Activated T-helper 17 cell treated with anti-CD3 and anti-CD28 coated beads, Interleukin-2, amount 50 U/mL, for 72 hours (primary cell): ENCODE measurements around the gene CLCN6. TPM values are rescaled to one million over a fixed set of nuclear protein-coding genes. Genes with fewer than 3 reads are reported as not detected.

Source experiments
- ATAC-seq: fragments of 150-1000 bp; cut with Tn5 transposase; replicated peaks from 2 replicates; pipeline ENCODE4 v1.10.0; 2021; ENCODE audit warnings: mild to moderate bottlenecking, moderate library complexity
- H3K27ac Mint-ChIP-seq: one replicate; pipeline ENCODE4 v1.8.0; 2022; ENCODE audit warnings: mixed read lengths
- H3K27me3 Mint-ChIP-seq: one replicate; pipeline ENCODE4 v1.8.0; 2022; ENCODE audit warnings: mixed read lengths
- H3K36me3 Mint-ChIP-seq: one replicate; pipeline ENCODE4 v1.8.0; 2022; ENCODE audit warnings: low read depth, mild to moderate bottlenecking, mixed read lengths
- H3K4me1 Mint-ChIP-seq: one replicate; pipeline ENCODE4 v1.8.0; 2022; ENCODE audit warnings: mixed read lengths
- H3K4me3 Mint-ChIP-seq: one replicate; pipeline ENCODE4 v1.8.0; 2022; ENCODE audit warnings: mild to moderate bottlenecking, mixed read lengths
- H3K9me3 Mint-ChIP-seq: one replicate; pipeline ENCODE4 v1.8.0; 2022; ENCODE audit warnings: mixed read lengths
- total RNA-seq, 2 donors: library from RNA; stranded (reverse); gene quantifications; one replicate each; pipeline ENCODE4 v1.2.3, GENCODE V29; 2022

Gene CLCN6
- total RNA-seq, 2 donors from 2014 or later, result 11.3 to 18.2 TPM

DNA sequence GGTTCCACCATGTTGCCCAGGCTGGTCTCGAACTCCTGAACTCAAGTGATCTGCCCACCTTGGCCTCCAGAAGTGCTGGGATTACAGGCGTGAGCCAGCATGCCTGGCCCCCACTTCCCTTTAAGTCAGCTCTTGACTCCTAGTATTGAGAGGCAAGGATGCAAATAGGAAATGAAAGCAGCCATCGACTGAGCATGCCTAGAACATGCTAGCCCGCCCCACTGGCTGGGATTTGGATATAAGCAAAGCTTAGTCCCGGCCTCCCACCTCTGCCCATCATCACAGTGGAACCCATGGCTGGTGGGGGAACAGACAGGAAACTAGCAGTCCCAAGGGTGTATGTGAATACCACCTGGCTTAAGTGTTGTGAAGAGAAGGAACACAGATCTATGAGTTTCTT lies 33.5 kb upstream of the CLCN6 start:
- no peaks in the 10 kb centered on the region for H3K27me3 Mint-ChIP-seq
- no peak overlapping the region for H3K27ac Mint-ChIP-seq
- H3K9me3 Mint-ChIP-seq, result no peaks in the 10 kb centered on the region
- H3K36me3 Mint-ChIP-seq, result no peaks in the 10 kb centered on the region
- H3K4me1 Mint-ChIP-seq, result no peaks in the 10 kb centered on the region
- no peak overlapping the region for H3K4me3 Mint-ChIP-seq
- no peak for ATAC-seq

DNA sequence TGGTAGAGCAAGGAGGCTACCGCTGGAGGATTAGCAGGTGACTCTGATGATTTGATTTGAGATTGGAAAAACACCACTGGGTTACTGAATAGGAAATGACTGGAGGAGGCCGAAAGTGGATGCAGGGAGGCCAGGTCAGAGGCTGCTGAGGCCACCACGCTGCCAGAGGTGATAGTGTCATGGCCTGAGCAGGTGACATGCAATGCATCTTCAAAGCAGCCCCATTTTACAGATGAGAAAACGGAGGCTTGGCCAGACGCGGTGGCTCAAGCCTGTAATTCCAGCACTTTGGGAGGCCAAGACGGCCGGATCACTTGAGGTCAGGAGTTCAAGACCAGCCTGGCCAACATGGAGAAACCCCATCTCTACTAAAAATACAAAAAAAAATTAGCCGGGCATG lies 31.2 kb upstream of the CLCN6 start:
- H3K27ac Mint-ChIP-seq, result no peak overlapping the region
- no peaks in the 10 kb centered on the region for H3K9me3 Mint-ChIP-seq
- H3K4me1 Mint-ChIP-seq, result no peaks in the 10 kb centered on the region
- H3K27me3 Mint-ChIP-seq, result no peaks in the 10 kb centered on the region
- H3K36me3 Mint-ChIP-seq, result no peaks in the 10 kb centered on the region
- ATAC-seq, result no peak
- H3K4me3 Mint-ChIP-seq, result no peak overlapping the region

DNA sequence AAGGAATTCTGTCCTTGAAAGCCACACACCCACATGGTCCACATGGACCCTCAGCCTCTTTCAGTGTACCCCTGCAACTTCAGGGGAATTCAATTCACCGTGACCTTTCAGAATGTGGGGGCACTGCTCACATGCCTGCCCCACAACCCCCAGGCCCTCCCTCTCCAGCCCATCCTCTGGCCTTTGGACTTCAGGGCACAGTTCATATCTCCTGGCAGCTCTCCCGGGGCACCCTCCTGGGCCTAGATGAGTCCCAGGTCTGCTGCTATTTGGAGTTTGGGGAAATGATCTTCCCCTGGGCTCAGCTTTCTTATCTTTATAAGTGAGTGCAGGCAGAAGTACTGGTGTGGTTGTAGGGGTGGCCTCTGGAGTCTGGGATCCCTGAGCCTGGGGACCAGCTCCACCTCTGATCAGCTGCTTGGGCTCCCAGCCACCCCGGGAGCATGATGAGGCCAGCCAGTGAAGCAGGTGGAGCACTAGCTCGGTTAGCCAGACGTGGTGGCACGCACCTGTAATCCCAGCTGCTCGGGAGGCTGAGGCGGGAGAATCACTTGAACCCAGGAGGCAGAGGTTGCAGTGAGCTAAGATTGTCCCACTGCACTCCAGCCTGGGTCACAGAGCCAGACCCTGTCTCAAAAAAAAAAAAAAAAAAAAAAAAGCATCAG lies 28.2 kb upstream of the CLCN6 start:
- no peaks in the 10 kb centered on the region for H3K36me3 Mint-ChIP-seq
- H3K9me3 Mint-ChIP-seq, result no peaks in the 10 kb centered on the region
- H3K4me3 Mint-ChIP-seq, result no peak overlapping the region
- H3K4me1 Mint-ChIP-seq, result no peaks in the 10 kb centered on the region
- no peak overlapping the region for H3K27ac Mint-ChIP-seq
- no peak for ATAC-seq
- no peaks in the 10 kb centered on the region for H3K27me3 Mint-ChIP-seq

DNA sequence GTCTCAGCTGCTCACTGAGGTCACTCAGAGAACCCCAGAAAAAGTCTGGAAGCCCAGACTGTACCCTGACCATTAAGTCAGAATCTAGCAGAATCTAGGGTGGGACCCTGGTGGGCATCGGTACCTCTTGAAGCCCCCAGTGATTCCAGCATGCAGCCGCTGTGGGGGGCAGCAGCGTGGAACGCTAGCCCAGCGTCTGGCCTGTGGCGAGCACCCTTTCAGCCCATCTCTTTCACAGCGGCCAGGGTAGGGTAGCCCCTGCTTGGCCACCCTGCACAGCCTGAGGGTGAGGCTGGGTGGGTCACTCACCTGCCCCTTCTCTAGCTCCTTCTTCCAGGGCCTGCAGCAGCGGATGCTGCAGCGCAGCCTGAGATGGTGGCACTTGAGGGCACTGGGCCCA lies 27.7 kb upstream of the CLCN6 start:
- Mint-ChIP-seq H3K4me1 (no peaks in the 10 kb centered on the region), H3K4me3 (no peak overlapping the region), H3K36me3 (no peaks in the 10 kb centered on the region), H3K27me3 (no peaks in the 10 kb centered on the region), H3K9me3 (no peaks in the 10 kb centered on the region), H3K27ac (no peak overlapping the region)
- no peak for ATAC-seq

DNA sequence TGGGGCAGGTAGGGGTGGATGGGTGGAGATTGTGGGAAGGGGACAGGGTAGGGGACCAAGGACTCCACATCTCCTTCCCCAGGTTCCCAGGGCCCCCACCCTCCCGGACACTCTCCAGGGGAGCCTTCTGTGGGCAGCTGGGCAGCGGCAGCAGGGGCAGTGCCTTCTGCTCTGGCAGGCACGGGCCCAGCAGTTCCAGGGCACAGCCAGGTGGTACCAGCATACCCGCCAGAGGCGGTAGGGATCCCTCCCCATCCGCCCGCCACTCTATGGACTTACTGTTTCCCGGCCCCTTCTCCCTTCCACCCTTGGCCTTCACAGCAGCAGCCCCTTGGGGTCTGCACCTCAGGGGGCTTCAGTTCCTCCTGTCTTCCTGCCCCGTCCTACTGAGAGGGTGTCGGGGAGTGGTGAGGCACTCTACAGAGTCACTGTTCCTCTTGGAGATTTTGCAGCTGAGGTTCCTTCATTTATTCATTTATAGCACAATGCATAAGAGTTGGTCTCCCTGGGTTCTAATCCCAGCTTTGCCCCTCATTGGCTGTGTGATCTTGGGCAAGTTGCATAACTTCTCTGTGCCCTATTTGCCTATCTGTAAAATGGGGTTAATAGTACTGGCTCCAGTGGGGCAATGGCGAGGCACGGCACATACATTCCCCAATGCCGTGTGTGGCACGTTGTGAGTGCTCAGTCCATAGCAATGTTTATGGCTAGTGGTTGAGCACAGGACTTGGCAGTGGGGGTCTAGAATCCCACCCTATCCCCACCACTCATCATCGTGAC lies 27.0 kb upstream of the CLCN6 start:
- Mint-ChIP-seq H3K27me3 (no peaks in the 10 kb centered on the region), H3K36me3 (no peaks in the 10 kb centered on the region), H3K27ac (no peak overlapping the region), H3K9me3 (no peaks in the 10 kb centered on the region), H3K4me1 (no peaks in the 10 kb centered on the region), H3K4me3 (no peak overlapping the region)
- no peak for ATAC-seq

DNA sequence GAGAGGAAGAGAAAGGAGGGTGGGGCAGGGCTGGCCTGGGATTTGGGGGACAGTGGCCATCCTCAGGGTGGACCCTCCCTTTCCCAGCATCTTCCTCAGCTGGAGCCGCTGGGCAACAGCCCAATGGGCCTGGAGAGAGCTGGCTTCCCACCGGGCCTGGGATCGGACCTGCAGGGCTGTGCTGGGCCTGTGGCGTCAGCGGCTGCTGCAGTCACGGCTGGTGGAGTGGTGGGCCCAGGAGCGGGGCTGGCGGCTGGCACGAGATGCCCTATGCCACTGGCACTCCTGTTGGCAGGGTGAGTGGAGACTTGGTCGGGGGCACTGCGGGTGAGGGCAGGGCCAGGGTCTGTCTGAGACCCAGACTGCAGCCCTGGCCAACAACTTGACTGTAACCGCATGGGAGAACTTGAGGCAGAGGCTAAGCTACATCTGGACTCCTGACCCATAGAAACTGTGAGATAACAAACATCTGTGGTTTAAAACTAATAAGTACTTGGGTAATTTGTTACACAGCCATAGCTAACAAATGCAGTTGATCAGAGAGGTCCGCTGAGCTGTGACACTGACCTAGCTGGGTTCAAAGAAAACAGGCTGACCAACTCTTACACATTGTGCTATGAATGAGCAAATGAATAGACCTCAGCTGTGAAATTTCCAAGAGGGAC lies 26.1 kb upstream of the CLCN6 start:
- Mint-ChIP-seq H3K36me3 (no peaks in the 10 kb centered on the region), H3K4me1 (no peaks in the 10 kb centered on the region), H3K27me3 (no peaks in the 10 kb centered on the region), H3K4me3 (no peak overlapping the region), H3K9me3 (no peaks in the 10 kb centered on the region), H3K27ac (no peak overlapping the region)
- no peak for ATAC-seq

DNA sequence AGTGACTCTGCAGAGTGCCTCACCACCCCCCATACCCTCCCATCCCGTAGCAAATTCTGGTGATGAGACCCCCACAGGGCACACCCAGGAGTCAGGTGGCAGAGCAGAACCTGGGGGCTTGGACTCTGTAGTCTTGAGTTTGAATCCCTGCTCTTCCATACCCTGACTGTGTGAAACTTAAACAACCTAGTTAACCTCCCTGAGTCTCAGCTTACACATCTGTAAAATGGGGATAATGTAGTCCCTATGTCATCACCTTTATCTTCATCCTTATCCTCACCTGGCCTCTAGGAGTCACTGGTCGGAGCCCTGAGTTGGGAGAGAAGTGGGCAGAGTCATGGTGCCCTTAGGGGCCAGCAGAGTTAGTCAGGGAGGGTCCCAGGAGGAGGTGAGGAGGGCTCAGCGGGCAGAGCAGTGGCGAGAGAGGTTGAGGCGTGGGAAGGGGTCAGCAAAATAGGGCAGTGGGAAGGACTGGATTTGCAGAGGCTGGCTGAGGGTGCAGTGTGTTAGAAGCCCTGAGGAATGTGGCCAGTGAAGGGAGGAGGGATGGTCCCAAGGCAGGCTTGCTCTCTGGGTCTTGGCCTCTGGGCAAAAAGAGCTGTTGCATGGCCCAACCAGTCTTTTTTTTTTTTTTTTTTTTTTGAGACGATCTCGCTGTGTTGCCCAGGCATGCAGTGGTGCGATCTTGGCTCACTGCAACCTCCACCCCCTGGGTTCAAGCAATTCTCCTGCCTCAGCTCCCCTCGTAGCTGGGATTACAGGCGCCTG lies 25.4 kb upstream of the CLCN6 start:
- Mint-ChIP-seq H3K36me3 (no peaks in the 10 kb centered on the region), H3K27ac (no peak overlapping the region), H3K4me3 (no peak overlapping the region), H3K4me1 (no peaks in the 10 kb centered on the region), H3K27me3 (no peaks in the 10 kb centered on the region), H3K9me3 (no peaks in the 10 kb centered on the region)
- ATAC-seq, result no peak

DNA sequence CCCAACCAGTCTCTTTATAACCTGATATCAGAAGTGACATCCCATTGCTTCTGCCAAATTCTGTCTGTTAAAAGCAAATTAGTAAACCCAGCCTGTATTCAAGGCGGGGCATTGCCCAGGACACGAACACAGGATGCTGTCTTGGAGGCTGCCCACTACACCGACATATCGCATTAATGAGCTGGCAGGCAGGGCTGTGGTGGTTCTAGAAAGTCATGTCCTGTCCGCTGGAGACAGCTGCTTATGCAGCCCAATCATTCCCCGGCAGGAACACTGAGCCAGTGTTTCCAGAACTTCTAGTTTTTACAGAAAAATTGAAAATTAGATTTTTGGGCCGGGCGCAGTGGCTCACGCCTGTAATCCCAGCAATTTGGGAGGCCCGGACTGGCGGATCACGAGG lies 24.7 kb upstream of the CLCN6 start:
- no peaks in the 10 kb centered on the region for H3K4me1 Mint-ChIP-seq
- H3K4me3 Mint-ChIP-seq, result no peak overlapping the region
- H3K27me3 Mint-ChIP-seq, result no peaks in the 10 kb centered on the region
- H3K27ac Mint-ChIP-seq, result no peak overlapping the region
- H3K9me3 Mint-ChIP-seq, result no peaks in the 10 kb centered on the region
- no peaks in the 10 kb centered on the region for H3K36me3 Mint-ChIP-seq
- ATAC-seq, result no peak

DNA sequence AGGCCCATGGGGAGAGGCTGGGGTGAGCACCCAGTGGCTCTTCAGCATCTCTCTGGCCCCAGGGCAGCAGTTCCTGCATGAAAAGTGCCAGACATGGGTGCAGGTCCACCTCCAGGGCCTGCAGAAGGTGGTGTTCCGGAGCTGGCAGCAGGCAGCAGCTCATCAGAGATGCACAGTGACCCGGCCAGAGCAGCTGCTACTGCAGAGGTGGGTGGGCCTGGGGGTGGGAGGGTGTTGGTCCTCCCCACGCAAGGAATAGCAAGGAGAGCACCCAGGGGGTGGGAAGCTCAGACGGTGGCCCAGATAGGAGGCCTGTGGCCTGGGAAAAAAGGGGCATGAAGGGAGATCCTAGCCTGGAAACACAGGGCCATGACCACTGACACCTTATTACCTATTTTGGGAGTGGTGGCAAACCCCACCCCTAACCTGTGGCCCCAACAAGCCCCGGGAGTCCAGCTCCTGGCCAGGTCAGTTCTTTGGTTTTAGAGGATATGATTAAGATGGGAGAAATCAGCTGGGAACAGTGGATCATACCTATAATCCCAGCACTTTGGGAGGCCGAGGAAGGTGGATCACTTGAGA lies 23.8 kb upstream of the CLCN6 start:
- H3K4me1 Mint-ChIP-seq, result no peaks in the 10 kb centered on the region
- H3K27ac Mint-ChIP-seq, result no peak overlapping the region
- H3K36me3 Mint-ChIP-seq, result no peaks in the 10 kb centered on the region
- H3K9me3 Mint-ChIP-seq, result no peaks in the 10 kb centered on the region
- H3K4me3 Mint-ChIP-seq, result no peak overlapping the region
- ATAC-seq, result no peak
- no peaks in the 10 kb centered on the region for H3K27me3 Mint-ChIP-seq

DNA sequence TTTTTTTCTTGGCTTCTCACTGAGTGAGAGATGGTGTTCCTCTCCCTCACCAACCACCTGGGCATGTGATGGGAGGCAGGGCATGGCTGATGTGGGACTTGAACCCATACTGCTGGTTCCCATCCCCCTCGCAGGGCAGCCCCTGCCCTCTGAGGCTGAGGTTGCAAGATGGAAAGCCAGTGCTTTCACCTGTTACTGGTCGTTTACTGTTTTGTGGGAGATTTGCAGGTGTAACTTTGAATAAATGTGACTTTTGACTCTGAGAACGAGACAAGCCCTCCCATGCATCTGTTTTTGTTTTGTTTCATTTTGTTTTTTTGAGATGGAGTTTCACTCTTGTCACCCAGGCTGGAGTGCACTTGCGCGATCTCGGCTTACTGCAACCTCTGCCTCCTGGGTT lies 22.4 kb upstream of the CLCN6 start:
- no peaks in the 10 kb centered on the region for H3K36me3 Mint-ChIP-seq
- H3K9me3 Mint-ChIP-seq, result no peaks in the 10 kb centered on the region
- H3K4me1 Mint-ChIP-seq, result no peaks in the 10 kb centered on the region
- no peak overlapping the region for H3K4me3 Mint-ChIP-seq
- H3K27ac Mint-ChIP-seq, result no peak overlapping the region
- no peaks in the 10 kb centered on the region for H3K27me3 Mint-ChIP-seq
- no peak for ATAC-seq

DNA sequence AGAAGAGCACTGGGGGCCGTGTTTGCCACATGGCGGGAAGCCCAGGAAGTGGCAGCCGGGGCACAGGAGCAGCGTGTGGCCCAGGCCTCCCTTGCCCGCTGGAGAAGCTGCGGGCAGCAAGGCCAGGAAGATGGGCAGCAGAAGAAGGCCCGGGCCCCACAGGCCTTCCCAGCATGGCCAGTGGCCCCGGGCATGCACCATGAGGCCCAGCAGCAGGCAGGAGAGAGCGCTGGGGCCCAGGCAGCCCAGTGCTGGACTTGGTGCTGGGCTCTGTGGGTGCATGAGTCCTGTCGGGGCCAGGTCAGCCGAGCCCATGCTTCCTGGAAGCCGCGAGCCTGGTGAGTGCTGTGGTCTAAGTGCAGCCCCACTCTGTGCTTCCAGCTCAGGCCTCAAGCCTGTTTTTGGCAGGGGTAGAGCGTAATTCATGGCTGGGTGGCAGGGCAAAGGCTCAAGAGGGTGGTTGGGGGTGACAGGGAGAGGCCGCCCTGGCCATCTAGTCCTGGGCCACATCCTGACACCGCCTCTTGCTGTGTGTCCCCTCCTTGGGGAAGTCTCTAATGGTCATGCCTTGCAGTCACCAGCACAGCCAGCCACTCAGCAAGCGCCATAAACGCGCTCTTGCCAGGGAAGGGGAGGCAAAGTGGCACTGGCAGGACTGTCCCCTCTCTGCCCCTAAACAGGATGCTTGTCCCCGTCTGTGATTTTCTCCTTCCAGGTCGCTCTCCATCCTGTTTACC lies 21.6 kb upstream of the CLCN6 start:
- Mint-ChIP-seq H3K4me1 (no peaks in the 10 kb centered on the region), H3K36me3 (no peaks in the 10 kb centered on the region), H3K9me3 (no peaks in the 10 kb centered on the region), H3K27me3 (no peaks in the 10 kb centered on the region), H3K27ac (no peak overlapping the region), H3K4me3 (no peak overlapping the region)
- no peak for ATAC-seq

DNA sequence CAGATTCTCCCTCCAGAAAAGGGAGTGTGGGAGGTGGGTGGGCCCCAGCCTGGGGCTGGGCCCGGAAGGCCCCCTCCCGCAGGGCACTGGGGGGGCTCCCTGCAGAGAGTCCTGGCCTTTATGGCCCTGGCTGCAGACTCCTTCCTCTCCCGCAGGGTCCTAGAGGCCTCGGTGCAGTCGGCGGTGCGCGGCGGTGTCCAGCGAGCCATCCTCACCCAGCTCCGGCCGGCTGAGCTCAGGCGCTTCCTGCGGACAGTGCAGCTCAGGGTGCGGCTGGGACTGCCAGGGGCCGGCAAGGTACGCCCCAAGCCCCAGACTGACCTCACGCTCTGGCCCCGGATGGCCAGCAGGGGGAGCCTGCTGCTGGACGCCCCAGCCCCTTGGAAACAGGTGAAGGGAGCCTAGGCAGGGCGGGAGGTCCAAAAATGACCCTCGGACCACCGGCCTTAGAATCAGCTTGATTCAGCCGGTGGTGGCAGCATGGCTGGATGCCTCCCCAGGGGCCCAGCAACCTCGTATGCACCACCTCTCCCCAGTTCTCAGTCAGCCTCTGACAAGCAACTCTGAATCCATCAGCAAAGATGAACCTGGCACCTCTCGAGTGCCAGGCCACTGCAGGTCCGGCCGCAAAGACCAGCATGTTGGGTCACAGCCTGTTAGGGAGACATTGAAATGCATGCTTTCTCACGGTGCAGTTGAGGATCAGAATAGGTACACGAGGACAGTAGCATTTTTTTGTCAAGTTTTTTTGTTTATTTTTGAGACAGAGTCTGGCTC lies 20.8 kb upstream of the CLCN6 start:
- Mint-ChIP-seq H3K27ac (no peak overlapping the region), H3K4me1 (no peaks in the 10 kb centered on the region), H3K36me3 (no peaks in the 10 kb centered on the region), H3K9me3 (no peaks in the 10 kb centered on the region), H3K4me3 (no peak overlapping the region), H3K27me3 (no peaks in the 10 kb centered on the region)
- peak; percentile 87 for ATAC-seq

DNA sequence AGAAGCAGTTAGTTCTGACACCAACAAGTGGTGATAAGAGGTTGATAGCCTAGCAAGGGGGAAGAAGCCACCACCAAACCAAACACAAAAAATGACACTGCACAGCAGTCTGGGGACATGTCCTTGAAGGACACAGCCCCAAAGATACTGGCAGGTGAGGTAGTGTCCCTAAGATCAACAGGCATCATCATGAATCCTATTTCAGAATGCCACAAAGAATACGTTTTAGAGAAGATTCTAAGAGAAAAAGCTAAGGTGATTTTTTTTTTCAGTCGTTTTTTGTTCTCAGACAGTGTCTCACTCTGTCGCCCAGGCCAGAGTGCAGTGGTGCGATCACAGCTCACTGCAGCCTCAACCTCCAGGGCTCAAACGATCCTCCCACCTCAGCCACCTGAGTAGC lies 19.8 kb upstream of the CLCN6 start:
- Mint-ChIP-seq H3K4me3 (no peak overlapping the region), H3K27me3 (no peaks in the 10 kb centered on the region)
- ATAC-seq, result no peak

More for the DNA sequence above, 19.8 kb upstream of the CLCN6 start:
- no peak overlapping the region for H3K27ac Mint-ChIP-seq
- H3K9me3 Mint-ChIP-seq, result no peaks in the 10 kb centered on the region
- no peaks in the 10 kb centered on the region for H3K36me3 Mint-ChIP-seq
- no peaks in the 10 kb centered on the region for H3K4me1 Mint-ChIP-seq
